Neural cell (in vitro differentiated cells): ENCODE measurements around the gene MAGEA2B.
"Not testable (repeated sequence)": the region's sequence is repeated elsewhere in the genome, so short reads cannot be mapped to it uniquely, and the experiment has no call there.

Experiments
- EP300 ChIP-seq: fragments of 450-650 bp; conservative IDR thresholded peaks from 2 replicates; pipeline ENCODE4 v1.6.1; 2014; ENCODE audit warnings: antibody characterized with exemption, mild to moderate bottlenecking, moderate library complexity; ENCODE audit not compliant: poor library complexity, severe bottlenecking
- EZH2 ChIP-seq: fragments of 200-600, 300-800 bp; shearing (Covaris generic), sonication (generic); IDR thresholded peaks from 2 replicates; pipeline ENCODE4 v1.6.1; 2014; ENCODE audit warnings: antibody characterized with exemption, low read length, borderline replicate concordance, mild to moderate bottlenecking; ENCODE audit not compliant: insufficient read depth, poor library complexity, severe bottlenecking
- MXI1 ChIP-seq: fragments of 450-650 bp; conservative IDR thresholded peaks from 2 replicates; pipeline ENCODE4 v1.6.1; 2014; ENCODE audit warnings: antibody characterized with exemption, mild to moderate bottlenecking; ENCODE audit not compliant: poor library complexity, severe bottlenecking
- POLR2AphosphoS5 ChIP-seq: IDR thresholded peaks from 2 replicates; pipeline ENCODE4 v1.6.1; 2012
- SMC3 ChIP-seq: fragments of 450-650 bp; conservative IDR thresholded peaks from 2 replicates; pipeline ENCODE4 v1.6.1; 2014; ENCODE audit warnings: antibody characterized with exemption, mild to moderate bottlenecking, moderate library complexity; ENCODE audit not compliant: poor library complexity
- TF ChIP-seq, protein P1 (sequence below): fragments of 450-650 bp; IDR thresholded peaks from 2 replicates; pipeline ENCODE4 v1.5.1; 2014; ENCODE audit warnings: antibody characterized with exemption, mild to moderate bottlenecking, moderate library complexity; ENCODE audit not compliant: poor library complexity, severe bottlenecking
- TF ChIP-seq, protein P2 (sequence below): IDR thresholded peaks from 2 replicates; pipeline ENCODE4 v1.6.1; 2012; ENCODE audit warnings: borderline replicate concordance

DNA sequence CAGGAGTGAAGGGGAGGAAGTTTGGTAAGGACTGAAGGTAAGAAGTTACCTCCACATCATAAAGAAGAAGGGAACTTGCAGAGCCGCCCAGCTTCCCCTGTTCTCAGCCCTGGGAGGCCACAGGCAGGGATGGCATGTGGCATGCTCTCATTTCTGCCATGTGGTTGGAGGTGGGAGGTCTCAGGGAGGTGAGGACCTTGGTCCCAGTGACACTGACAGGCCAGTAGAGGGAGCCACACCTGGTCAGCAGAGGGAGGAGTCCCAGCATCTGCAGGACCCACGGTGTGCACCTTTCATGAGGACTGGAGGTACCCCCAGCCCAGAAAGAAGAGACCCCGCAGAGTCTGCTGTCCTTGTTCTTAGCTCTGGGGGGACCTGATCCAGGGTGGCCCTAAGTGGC is 33.4 kb upstream of the MAGEA2B start:
- not testable (repeated sequence) for TF ChIP-seq EZH2, POLR2AphosphoS5, EP300, MXI1, SMC3
- TF ChIP-seq, protein P1, sequence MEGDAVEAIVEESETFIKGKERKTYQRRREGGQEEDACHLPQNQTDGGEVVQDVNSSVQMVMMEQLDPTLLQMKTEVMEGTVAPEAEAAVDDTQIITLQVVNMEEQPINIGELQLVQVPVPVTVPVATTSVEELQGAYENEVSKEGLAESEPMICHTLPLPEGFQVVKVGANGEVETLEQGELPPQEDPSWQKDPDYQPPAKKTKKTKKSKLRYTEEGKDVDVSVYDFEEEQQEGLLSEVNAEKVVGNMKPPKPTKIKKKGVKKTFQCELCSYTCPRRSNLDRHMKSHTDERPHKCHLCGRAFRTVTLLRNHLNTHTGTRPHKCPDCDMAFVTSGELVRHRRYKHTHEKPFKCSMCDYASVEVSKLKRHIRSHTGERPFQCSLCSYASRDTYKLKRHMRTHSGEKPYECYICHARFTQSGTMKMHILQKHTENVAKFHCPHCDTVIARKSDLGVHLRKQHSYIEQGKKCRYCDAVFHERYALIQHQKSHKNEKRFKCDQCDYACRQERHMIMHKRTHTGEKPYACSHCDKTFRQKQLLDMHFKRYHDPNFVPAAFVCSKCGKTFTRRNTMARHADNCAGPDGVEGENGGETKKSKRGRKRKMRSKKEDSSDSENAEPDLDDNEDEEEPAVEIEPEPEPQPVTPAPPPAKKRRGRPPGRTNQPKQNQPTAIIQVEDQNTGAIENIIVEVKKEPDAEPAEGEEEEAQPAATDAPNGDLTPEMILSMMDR = not testable (repeated sequence)
- TF ChIP-seq, protein P2, sequence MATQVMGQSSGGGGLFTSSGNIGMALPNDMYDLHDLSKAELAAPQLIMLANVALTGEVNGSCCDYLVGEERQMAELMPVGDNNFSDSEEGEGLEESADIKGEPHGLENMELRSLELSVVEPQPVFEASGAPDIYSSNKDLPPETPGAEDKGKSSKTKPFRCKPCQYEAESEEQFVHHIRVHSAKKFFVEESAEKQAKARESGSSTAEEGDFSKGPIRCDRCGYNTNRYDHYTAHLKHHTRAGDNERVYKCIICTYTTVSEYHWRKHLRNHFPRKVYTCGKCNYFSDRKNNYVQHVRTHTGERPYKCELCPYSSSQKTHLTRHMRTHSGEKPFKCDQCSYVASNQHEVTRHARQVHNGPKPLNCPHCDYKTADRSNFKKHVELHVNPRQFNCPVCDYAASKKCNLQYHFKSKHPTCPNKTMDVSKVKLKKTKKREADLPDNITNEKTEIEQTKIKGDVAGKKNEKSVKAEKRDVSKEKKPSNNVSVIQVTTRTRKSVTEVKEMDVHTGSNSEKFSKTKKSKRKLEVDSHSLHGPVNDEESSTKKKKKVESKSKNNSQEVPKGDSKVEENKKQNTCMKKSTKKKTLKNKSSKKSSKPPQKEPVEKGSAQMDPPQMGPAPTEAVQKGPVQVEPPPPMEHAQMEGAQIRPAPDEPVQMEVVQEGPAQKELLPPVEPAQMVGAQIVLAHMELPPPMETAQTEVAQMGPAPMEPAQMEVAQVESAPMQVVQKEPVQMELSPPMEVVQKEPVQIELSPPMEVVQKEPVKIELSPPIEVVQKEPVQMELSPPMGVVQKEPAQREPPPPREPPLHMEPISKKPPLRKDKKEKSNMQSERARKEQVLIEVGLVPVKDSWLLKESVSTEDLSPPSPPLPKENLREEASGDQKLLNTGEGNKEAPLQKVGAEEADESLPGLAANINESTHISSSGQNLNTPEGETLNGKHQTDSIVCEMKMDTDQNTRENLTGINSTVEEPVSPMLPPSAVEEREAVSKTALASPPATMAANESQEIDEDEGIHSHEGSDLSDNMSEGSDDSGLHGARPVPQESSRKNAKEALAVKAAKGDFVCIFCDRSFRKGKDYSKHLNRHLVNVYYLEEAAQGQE = not testable (repeated sequence)
